Tibial nerve (tissue), 4 donors: ENCODE measurements around the gene NCL.

Experiments
- EP300 ChIP-seq, 2 donors: sonication (generic); formaldehyde crosslinking; IDR thresholded peaks; one replicate each; pipeline ENCODE4 v1.6.1; 2017; ENCODE audit warnings: antibody characterized with exemption in 2 of 2, mild to moderate bottlenecking in 1 of 2
- POLR2A ChIP-seq, 2 donors: fragments of 450-650 bp; IDR thresholded peaks; one replicate each; pipeline ENCODE4 v1.6.1; 2017; ENCODE audit warnings: antibody characterized with exemption in 2 of 2, mild to moderate bottlenecking in 2 of 2, moderate library complexity in 2 of 2
- TF ChIP-seq, protein P1 (sequence below), 5 experiments: fragments of 200-600 bp in 3 of 5; fragments of 450-650 bp in 2 of 5; sonication (generic) in 3 of 5; IDR thresholded peaks; one replicate each; pipeline ENCODE4 v1.5.1; 2016 to 2019; ENCODE audit warnings: antibody characterized with exemption in 5 of 5, mild to moderate bottlenecking in 3 of 5, moderate library complexity in 2 of 5

DNA sequence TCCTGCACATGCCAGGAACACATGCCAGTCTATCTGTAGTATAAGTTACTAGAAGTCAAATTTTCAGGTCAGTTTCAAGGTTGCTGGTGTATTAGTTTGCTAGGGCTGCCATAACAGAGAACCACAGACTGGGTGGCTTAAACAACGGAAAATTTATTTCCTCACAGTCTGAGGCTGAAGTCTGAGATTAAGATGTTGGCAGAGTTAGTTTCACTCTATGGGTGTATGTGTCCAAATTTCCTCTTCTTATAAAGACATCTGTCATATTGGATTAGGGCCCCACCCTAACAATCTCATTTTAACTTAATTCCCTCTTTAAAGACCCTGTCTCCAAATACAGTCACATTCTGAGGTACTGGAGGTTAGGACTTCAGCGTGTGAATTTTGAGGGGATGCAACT is 42.2 kb downstream of the NCL start:
- no peak for TF ChIP-seq POLR2A (IDR thresholded peaks at IDR 0.05)
- TF ChIP-seq, protein P1, sequence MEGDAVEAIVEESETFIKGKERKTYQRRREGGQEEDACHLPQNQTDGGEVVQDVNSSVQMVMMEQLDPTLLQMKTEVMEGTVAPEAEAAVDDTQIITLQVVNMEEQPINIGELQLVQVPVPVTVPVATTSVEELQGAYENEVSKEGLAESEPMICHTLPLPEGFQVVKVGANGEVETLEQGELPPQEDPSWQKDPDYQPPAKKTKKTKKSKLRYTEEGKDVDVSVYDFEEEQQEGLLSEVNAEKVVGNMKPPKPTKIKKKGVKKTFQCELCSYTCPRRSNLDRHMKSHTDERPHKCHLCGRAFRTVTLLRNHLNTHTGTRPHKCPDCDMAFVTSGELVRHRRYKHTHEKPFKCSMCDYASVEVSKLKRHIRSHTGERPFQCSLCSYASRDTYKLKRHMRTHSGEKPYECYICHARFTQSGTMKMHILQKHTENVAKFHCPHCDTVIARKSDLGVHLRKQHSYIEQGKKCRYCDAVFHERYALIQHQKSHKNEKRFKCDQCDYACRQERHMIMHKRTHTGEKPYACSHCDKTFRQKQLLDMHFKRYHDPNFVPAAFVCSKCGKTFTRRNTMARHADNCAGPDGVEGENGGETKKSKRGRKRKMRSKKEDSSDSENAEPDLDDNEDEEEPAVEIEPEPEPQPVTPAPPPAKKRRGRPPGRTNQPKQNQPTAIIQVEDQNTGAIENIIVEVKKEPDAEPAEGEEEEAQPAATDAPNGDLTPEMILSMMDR (IDR thresholded peaks at IDR 0.05), result no peak
- TF ChIP-seq EP300 (IDR thresholded peaks at IDR 0.05), result no peak
